Stimulated activated CD8-positive, alpha-beta memory T cell treated with anti-CD3 and anti-CD28 coated beads, Interleukin-7, amount 100 ng/mL, for 48 hours (primary cell): ENCODE data around the gene GNB1L.

ENCODE experiments used
- DNase-seq, 2 donors: peaks; one replicate each; pipeline ENCODE4 v3.0.0-alpha.2; 2020; ENCODE audit warnings: low read depth in 1 of 2; ENCODE audit errors: extremely low read depth in 1 of 2

The GNB1L gene

GRCh38 chr22:19740586-19740985, 114.1 kb downstream of the GNB1L start:
- DNase-seq = no peak

GRCh38 chr22:19739911-19740449, 114.7 kb downstream of the GNB1L start:
- no peak for DNase-seq

GRCh38 chr22:19739448-19739895, 115.2 kb downstream of the GNB1L start:
- no peak for DNase-seq

GRCh38 chr22:19738664-19739447, 115.8 kb downstream of the GNB1L start:
- no peak for DNase-seq

- DNase-seq = no peak
These were observed 116.6 kb downstream of the GNB1L start for GRCh38 chr22:19737846-19738663.

GRCh38 chr22:19735665-19736510, 118.8 kb downstream of the GNB1L start:
- no peak for DNase-seq

GRCh38 chr22:19734837-19735382, 119.8 kb downstream of the GNB1L start:
- DNase-seq = no peak

- DNase-seq = no peak
These were observed 120.5 kb downstream of the GNB1L start for GRCh38 chr22:19734163-19734562.

GRCh38 chr22:19733755-19734154, 120.9 kb downstream of the GNB1L start:
- no peak for DNase-seq
